GM18870 (cell line): ENCODE measurements around the gene AKAP6.
"Not testable (repeated sequence)": the region's sequence is repeated elsewhere in the genome, so short reads cannot be mapped to it uniquely, and the experiment has no call there.

Source experiments
- ATAC-seq: cut with Tn5 transposase; IDR thresholded peaks from one replicate; pipeline ENCODE4 v1.9.1; 2021; ENCODE audit warnings: moderate library complexity; ENCODE audit not compliant: unreplicated experiment

The AKAP6 gene

GRCh38 chr14:32370714-32371113, 41.6 kb downstream of the AKAP6 start:
- ATAC-seq, result no peak

DNA sequence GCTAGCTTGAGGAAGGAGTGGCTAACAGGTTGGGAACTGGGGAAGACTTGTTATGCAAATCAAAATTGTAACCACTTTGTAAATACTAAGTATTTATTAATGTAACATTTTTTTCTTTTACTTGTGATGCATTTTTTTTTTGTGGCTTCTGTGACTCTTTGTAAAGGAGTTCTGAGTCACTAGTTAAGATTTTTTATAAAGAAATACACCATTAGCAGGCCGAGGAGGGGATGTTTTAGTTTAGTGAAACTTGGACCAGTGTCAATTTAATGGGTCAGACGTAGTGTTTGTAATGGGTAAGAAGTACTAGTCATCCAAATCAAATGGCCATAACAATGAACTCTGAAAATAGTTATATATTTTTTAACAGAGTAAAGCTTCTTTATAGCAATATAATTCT, 43.1 kb downstream of the AKAP6 start:
- no peak for ATAC-seq

- ATAC-seq, result not testable (repeated sequence)
Measured at GRCh38 chr14:32373174-32373573, 44.1 kb downstream of the AKAP6 start.

- no peak for ATAC-seq
Measured at GRCh38 chr14:32374155-32374554, 45.1 kb downstream of the AKAP6 start.

GRCh38 chr14:32375663-32376062, 46.6 kb downstream of the AKAP6 start:
- no peak for ATAC-seq

- ATAC-seq, result no peak
Measured at GRCh38 chr14:32377046-32377646, 48.0 kb downstream of the AKAP6 start.

- no peak for ATAC-seq
Measured at GRCh38 chr14:32378284-32378683, 49.2 kb downstream of the AKAP6 start.

DNA sequence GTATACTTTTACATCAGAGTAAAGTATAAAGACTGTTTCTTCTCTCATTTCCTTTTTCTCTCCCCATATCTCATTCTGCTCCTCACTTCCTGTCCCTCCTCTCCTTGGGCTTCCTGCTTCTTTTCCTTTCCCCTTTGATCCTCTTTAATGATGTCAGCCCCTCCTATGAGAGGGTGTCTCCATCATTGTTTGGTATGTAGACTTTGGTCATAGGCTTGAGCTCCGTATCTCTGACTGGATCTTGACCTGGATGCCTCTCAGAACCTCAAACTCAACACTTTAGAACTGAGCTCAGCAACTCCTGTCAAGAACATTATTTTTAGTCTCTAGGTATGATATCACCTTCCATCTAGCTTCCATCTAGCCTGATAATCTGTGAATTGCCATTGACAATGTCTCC, 50.3 kb downstream of the AKAP6 start:
- no peak for ATAC-seq

DNA sequence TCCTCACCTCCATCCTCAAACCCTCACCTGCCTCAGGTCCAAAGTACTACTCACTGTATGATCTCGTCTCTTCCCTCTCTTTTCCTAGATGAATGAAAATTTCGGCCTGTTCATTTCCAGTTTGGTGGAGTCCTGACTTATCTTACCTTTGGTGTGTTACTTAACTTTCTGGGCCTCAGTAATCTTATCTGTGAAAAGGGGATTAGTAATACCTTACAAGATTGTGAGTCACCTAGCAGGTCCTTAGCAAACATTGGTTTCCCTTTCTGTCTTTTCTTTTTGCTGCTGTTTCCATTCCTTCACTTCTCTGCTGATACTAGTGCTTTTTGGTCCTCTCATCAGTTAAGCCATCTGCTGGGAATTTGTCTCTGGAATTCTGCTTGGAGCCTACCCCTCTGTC, 52.8 kb downstream of the AKAP6 start:
- ATAC-seq, result no peak

- ATAC-seq, result no peak
Measured at GRCh38 chr14:32382704-32383103, 53.6 kb downstream of the AKAP6 start.

GRCh38 chr14:32383364-32384009, 54.4 kb downstream of the AKAP6 start:
- ATAC-seq, result no peak

DNA sequence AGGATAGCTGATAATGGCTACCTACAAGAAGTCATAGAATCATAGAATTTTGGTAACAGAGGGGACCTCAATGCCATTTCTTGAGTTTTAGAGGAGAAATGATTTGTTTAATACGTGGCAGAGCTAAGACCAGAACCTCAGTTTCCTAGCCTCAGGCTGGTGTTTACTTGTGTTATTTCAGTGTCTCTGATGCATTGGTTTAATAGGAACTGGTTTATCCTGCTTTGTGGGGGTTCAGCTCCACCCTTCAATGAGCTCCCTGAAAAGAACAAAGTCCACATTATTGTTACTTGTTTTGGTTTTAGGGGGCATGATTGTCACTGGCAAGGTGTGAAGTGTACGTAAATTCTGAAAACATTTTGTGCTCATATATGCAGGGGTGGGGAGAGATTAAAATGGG, 55.4 kb downstream of the AKAP6 start:
- ATAC-seq, result no peak

GRCh38 chr14:32387295-32387694, 58.2 kb downstream of the AKAP6 start:
- ATAC-seq, result not testable (repeated sequence)

DNA sequence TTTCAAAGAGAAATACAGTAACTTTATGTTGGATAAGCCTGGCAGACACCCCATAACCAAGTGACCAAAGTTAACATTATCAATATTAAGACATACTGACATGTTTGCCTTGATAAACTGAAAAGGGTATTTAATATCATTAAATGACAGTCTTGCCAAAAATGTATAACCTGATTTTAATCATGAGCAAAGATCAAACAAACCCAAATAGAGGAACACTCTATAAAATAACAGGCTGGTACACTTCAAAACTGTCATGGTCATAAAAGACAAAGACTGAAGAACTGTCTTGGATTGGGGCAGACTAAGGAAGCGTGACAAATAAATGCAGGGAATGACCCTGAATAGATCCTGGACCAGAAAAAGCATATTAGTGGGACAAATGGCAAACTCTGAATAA, 64.0 kb downstream of the AKAP6 start:
- no peak for ATAC-seq

GRCh38 chr14:32394038-32394437, 64.9 kb downstream of the AKAP6 start:
- ATAC-seq, result no peak

GRCh38 chr14:32396885-32397284, 67.8 kb downstream of the AKAP6 start:
- no peak for ATAC-seq

DNA sequence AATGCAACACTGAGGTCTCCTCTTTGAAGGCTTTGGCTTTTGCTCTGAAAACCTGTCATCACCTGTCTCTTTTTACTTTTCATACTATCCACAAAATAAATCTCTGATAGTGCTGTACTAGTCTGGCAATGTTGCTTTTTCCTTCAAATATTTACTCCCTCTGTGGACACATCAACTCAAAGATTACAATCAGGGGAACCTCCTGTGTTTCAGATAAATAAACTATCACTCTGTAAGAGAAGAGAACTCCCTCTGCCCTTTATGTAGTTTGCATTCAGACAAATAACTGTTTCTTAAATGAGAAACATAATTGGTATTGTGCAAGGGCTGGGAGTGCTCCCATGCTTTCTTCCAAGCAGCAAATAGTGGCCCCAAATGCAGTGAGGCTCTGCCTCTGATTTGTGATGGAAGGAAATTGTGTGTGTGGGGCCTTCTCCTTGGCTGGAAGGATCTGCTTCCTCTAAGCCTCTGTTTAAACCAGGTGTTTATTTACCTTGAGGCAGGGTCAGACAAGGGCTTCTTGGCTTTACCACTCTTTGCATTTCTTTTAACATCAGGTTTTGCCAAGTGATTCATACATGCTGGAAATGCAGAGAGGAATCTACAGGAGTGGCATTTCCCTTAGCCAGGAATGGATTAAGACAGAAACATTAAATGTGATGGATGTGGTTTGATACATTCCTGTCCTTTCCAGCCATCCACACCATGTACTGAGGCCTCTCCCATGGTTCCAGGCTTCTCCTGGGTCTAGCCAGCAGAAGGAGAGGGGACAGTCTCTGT, 69.0 kb downstream of the AKAP6 start:
- ATAC-seq, result no peak

DNA sequence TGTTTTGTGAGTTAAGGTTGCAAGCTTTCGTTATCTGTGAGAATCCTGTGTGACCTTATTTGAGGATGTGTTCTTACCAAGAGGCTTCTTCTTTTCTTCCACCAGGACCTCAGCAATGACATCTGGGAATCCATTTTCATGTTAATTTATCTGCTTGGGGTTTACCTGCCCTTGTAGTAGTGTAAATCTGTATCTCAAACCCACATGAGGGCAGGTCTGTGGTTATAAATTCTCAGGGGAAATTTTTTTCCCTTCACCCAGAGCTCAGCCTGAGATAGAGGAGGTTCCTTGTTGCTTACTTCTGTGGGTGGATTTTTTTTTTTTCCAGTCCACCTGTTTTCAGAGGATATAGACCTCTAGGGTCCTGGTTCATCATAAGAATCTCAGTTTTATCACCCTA, 70.8 kb downstream of the AKAP6 start:
- no peak for ATAC-seq

DNA sequence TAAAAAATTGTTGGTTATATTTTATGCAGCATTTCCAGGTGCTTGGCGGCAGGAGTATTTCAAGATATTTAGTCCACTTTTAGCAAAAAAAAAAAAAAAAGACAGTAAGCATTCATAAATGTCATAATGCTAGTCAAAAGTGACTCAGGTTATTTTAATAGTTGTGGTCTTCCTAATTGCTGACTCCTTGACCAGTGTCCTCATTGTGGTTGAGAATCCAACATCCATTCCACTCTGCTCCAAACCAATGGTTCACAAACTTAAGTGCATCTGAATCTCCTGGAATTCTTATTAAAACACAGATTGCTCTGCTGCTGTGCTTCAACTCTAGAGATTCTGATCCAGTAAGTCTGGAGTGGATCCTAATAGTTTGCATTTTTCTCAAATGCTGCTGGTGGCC, 71.4 kb downstream of the AKAP6 start:
- ATAC-seq, result no peak

DNA sequence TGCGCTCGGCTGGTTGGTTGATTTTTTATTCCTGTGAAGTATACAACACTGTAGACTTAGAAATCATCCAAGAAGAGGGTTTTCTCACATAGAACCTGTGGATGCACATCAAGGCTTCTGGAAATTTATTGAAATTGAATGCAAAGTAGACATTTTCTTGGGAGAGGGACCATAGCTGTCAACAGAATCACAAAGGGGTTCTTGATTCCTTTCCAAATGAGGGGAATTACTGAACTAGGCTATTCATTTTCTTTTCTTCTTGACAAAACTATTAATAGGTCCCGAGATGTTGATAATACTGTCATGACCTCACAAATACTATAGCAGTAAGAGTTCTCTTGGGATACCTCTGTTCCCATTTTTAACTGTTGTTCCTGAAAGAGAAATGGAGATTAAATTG, 73.9 kb downstream of the AKAP6 start:
- ATAC-seq, result no peak

GRCh38 chr14:32403688-32404087, 74.6 kb downstream of the AKAP6 start:
- no peak for ATAC-seq
